ENCODE results near the gene CD244.
"Not testable (repeated sequence)": the region's sequence is repeated elsewhere in the genome, so short reads cannot be mapped to it uniquely, and the experiment has no call there.

CD244 gene

GRCh38 chr1:160862203-160863060, at the start of gene CD244:
TSS of gene CD244 (minus strand) at chr1:160862887. CDS start at chr1:160862677, 210 bp downstream.
- no peak for DNase-seq

- no peak for DNase-seq
These were observed 49.2 kb upstream of the CD244 start for GRCh38 chr1:160911925-160912324.

- no peak for DNase-seq
These were observed 48.8 kb upstream of the CD244 start for GRCh38 chr1:160911441-160911840.

- no peak for DNase-seq
These were observed 47.6 kb upstream of the CD244 start for GRCh38 chr1:160910170-160910750.

- DNase-seq: no peak
These were observed 45.3 kb upstream of the CD244 start for GRCh38 chr1:160907976-160908375.

- DNase-seq: no peak
These were observed 42.9 kb upstream of the CD244 start for GRCh38 chr1:160905617-160905989.

GRCh38 chr1:160904783-160905616, 42.3 kb upstream of the CD244 start:
- no peak for DNase-seq

- not testable (repeated sequence) for DNase-seq
These were observed 39.6 kb upstream of the CD244 start for GRCh38 chr1:160902251-160902650.

GRCh38 chr1:160901768-160902167, 39.1 kb upstream of the CD244 start:
- DNase-seq: no peak

- not testable (repeated sequence) for DNase-seq
These were observed 38.0 kb upstream of the CD244 start for GRCh38 chr1:160900683-160901082.

GRCh38 chr1:160894368-160895135, 31.9 kb upstream of the CD244 start:
- not testable (repeated sequence) for DNase-seq

GRCh38 chr1:160891474-160891873, 28.8 kb upstream of the CD244 start:
- DNase-seq: no peak

- no peak for DNase-seq
These were observed 26.2 kb upstream of the CD244 start for GRCh38 chr1:160888926-160889325.

GRCh38 chr1:160887071-160887470, 24.4 kb upstream of the CD244 start:
- DNase-seq: no peak

GRCh38 chr1:160885042-160885441, 22.4 kb upstream of the CD244 start, which contains the start of gene ITLN1:
TSS of gene ITLN1 (minus strand) at chr1:160885180. CDS start at chr1:160884877, 303 bp downstream.
- DNase-seq: no peak

GRCh38 chr1:160884579-160884978, 21.9 kb upstream of the CD244 start:
- no peak for DNase-seq

GRCh38 chr1:160883581-160884513, 21.2 kb upstream of the CD244 start:
- DNase-seq: no peak

- DNase-seq: no peak
These were observed 19.9 kb upstream of the CD244 start for GRCh38 chr1:160882582-160882981.

- not testable (repeated sequence) for DNase-seq
These were observed 18.6 kb upstream of the CD244 start for GRCh38 chr1:160881264-160881663.

GRCh38 chr1:160880216-160880615, 17.5 kb upstream of the CD244 start:
- DNase-seq: no peak

GRCh38 chr1:160879056-160879455, 16.4 kb upstream of the CD244 start:
- DNase-seq: no peak
